HG03520 (cell line): Measurements from ENCODE around the gene AMHR2.
"Not testable (repeated sequence)": the region's sequence is repeated elsewhere in the genome, so short reads cannot be mapped to it uniquely, and the experiment has no call there.

ENCODE experiments used
- ATAC-seq: cut with Tn5 transposase; IDR thresholded peaks from one replicate; pipeline ENCODE4 v1.9.1; 2021; ENCODE audit warnings: mild to moderate bottlenecking, moderate library complexity; ENCODE audit not compliant: unreplicated experiment

The AMHR2 gene

DNA sequence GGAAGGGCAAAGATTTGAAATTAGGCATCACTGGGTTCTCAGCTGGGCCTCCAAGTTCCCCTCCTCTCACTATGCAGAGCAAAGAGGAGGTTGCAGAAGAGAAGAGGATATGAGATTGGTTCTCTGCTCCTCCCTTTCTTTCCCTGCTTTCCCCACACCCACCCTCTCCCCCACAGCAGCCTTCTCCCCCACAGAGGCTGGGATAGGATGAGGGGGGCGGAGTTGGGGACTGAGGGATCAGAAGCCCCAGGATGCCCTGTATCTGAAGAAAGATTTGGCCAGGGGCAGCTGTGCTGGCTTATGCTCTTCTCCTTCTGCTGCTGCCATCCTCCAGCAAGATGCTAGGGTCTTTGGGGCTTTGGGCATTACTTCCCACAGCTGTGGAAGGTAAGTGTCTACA is at the start of gene AMHR2:
AMHR2 (plus strand) TSS at position 259 of the 400 bp plus-strand sequence; CDS start at position 339, 80 bp downstream.
- no peak for ATAC-seq

DNA sequence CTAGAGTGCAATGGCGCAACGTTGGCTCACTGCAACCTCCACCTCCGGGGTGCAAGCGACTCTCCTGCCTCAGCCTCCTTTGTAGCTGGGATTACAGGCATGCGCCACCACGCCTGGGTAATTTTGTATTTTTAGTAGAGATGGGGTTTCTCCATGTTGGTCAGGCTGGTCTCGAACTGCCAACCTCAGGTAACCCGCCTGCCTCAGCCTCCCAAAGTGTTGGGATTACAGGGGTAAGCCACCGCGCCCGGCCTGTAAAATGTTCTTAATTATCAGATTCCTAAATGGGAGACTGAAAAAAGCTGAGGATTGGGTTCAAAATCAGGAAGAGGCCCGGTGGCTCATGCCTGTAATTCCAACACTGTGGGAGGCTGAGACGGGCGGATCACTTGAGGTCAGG is 49.4 kb upstream of the AMHR2 start:
- ATAC-seq = not testable (repeated sequence)

DNA sequence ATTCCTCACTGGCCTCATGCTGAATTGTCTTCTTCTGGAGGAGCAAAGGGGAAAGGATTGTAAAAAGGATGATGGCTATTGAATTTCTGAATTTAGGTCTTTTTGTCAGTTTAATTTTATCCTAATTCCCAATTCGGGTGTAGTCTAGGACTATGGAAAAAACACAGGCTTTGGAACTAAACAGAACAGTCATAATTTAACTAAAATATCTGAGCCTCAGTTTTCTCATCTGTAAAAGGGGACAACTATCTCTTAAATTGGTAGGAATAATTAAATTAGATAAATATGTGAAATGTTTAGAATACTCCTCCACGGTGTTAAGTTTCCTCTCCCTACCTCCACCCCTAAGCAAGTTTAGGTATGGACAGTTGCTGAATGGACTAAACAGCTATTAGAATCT is 46.9 kb upstream of the AMHR2 start:
- no peak for ATAC-seq

DNA sequence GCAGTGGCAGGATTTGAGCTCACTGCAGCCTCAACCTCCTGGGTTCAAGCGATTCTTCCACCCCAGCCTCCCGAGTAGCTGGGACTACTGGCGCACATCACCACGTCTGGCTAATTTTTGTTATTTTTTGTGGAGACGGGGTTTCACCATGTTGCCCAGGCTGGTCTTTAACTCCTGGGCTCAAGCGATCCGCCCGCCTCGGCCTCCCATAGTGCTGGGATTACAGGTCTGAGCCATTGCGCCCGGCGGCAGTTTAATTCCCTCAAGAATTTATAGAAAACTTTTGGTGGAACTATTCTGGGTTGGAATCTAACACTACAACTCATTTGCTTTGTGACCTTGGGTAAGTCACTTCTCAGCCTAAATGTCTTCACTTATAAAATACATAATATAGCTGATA is 45.4 kb upstream of the AMHR2 start:
- no peak for ATAC-seq

DNA sequence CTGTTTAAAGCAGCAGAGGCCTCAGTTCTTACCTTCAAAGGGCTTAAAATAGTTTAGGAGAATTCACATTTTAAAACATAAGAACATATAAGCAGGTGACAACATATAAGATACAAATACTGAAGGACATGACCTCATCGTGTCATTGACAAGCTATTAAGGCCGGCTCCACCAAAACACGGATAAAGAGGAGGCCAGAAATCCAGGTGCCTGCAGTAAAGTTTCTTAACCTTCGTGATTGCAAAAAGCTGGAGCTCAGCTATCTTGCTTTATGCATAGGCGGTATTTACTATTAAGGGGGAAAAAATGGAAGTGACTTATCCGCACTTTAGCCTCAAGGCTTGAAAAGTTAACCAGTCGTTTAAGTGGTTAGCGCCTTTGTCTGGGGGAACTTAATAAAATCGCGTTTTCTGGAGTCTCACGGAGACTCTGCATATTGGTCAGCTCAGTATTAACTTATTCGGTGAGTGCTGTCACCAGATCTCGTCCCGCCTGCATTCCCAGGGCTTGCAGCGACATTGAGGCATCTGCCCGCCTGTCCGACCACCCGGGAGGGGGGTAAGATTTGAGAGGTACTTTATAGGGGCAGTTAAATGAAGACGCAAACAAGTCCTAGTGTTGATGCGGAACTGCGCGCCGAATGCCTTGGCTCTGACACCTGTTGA is 44.8 kb upstream of the AMHR2 start:
- ATAC-seq = no peak

DNA sequence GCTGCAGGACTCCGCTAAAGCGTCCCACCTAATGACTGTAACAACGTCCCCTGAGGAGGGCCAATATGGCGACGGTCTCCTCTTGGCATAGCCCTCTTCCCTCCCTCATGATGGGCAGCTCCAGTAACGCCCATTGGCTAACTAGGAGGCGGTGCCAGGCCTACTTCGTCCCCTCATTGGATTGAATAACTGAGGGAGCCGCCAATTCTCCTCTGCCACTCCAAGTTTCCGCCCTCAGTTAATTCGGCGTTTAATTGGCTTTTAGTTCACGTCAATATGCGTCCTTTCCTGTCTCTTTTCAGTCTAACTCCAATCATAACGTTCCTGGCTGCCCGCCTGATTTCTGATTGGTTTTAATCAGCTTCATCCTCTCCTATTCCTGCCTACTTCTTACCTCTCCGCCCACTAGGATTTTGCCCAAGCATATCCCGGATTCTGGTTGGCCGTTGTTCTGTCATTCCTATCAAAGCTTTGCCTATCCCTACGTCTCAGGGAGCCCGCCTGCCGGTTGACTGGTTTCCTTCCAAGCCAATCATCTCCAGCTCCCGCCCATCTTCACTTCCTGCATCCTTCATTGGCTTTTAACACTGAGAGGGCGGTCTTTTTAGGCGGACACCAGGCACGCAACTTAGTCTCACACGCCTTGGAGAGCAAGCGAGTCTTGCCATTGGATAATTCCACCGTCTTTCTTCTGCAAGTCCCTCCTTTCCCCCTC is 44.1 kb upstream of the AMHR2 start:
- ATAC-seq = peak; percentile 67

DNA sequence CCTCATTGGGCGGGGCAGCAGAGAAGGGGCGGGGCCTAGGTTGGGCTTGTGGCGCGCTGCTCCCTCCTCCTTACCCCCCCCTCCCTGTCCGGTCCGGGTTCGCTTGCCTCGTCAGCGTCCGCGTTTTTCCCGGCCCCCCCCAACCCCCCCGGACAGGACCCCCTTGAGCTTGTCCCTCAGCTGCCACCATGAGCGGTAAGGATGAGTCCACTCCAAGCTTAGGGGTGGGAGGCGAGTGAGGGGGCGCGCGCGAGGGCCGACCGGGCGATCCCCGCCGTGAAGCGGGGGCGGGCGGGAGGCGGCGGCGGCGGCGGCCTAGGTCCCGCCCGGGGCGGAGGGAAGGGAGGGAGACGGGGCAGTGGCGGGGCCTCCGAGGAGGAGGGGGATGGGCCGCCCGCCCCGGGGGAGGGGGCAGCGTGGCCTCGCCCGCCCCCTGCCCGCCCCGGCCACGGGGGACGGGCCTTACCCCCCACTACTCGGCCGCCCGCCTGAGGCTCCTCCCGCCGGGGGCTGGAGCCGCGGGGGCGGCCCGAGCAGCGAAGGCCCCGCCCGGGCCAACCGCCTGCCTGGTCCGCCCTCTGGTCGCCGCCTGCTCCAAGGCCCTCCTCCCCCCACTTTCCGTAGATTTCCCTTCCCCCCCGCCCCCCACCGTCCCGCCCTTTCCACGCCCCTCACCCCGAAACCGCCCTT is 43.4 kb upstream of the AMHR2 start, which contains the start of gene SP1:
SP1 (plus strand) TSS at position 73 of the 690 bp plus-strand sequence; CDS start at position 189, 116 bp downstream.
- ATAC-seq = peak; percentile 37

DNA sequence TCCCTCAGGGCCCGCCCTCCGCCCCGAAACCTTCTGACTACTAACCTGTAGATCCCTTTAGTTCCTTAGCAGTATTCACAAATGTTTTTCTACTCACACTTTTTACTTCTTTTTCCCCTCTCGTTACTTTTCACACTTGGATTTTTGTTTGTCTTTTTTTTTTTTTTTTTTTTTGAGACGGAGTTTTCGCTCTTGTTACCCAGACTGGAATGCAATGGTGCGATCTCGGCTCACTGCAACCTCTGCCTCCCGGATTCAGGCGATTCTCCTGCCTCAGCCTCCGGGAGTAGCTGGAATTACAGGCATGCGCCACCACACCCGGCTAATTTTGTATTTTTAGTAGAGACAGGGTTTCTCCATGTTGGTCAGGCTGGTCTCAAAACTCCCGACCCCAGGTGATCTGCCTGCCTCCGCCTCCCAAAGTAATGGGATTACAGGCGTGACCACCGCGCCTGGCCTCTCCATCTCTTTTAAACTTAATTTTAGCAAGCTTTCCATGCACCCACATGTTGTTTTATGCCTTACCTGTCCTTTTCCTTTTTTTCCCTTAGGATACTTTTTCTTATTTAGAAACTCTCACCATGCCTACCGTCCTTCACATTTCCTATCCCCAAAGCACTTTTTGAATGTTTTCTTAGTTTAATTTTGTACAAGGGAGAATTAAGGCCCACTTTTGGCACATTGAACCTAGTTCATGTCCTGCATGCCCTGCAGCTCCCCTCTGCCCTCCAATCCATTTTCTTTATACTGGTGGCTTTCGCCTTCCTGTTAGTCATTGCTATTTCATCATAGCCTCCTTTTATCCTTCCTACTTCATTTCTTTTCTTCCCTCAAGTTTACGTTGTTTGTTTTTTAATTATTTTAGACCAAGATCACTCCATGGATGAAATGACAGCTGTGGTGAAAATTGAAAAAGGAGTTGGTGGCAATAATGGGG is 42.6 kb upstream of the AMHR2 start:
- ATAC-seq = no peak

DNA sequence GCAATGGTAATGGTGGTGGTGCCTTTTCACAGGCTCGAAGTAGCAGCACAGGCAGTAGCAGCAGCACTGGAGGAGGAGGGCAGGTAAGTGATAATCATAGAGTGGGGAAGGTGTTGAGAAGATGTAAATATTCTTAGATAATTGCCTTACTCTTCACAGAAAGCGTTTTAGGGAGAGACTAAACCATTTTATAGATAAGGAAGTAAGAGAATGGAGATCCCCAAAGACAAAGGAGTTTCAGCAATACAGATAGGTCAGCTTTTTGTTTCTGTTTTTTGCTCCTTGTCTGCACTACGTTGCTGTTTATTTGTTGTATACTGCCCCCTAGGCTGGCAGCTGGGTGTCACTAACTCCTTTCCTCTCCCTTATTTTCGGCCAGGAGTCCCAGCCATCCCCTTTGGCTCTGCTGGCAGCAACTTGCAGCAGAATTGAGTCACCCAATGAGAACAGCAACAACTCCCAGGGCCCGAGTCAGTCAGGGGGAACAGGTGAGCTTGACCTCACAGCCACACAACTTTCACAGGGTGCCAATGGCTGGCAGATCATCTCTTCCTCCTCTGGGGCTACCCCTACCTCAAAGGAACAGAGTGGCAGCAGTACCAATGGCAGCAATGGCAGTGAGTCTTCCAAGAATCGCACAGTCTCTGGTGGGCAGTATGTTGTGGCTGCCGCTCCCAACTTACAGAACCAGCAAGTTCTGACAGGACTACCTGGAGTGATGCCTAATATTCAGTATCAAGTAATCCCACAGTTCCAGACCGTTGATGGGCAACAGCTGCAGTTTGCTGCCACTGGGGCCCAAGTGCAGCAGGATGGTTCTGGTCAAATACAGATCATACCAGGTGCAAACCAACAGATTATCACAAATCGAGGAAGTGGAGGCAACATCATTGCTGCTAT is 41.7 kb upstream of the AMHR2 start:
- no peak for ATAC-seq

DNA sequence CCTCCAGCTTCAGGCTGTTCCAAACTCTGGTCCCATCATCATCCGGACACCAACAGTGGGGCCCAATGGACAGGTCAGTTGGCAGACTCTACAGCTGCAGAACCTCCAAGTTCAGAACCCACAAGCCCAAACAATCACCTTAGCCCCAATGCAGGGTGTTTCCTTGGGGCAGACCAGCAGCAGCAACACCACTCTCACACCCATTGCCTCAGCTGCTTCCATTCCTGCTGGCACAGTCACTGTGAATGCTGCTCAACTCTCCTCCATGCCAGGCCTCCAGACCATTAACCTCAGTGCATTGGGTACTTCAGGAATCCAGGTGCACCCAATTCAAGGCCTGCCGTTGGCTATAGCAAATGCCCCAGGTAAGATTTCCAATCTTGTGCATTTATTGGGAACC is 40.4 kb upstream of the AMHR2 start:
- no peak for ATAC-seq

DNA sequence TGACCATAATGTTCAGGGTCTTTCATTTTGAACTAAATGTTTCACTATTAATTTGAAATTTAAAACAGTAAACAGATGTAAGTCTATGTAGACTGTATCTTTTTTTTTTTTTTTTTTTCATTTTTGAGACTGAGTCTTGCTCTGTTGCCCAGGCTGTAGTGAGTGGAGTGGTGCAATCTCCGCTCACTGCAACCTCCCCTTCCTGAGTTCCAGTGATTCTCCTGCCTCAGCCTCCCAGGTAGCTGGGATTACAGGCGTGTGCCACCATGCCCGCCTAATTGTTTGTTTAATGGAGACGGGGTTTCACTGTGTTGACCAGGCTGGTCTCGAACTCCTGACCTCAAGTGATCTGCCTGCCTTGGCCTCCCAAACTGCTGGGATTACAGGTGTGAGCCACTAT is 37.3 kb upstream of the AMHR2 start:
- ATAC-seq = not testable (repeated sequence)

DNA sequence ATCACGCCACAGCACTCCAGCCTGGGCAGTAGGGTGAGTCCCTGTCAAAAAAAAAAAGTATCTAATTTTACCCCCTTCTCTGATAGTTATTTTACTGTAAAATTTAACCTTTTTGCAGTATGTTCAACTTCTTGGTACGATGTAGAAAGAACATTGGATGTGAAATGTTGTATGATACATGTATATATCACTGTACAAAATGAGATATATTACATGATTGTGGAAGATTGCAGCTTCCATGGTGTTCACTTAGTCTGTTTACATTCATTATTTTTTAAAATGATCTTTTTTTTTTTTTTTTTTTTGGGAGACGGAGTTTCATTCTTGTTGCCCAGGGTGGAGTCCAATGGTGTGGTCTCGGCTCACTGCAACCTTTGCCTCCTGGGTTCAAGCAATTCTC is 34.7 kb upstream of the AMHR2 start:
- ATAC-seq = no peak

DNA sequence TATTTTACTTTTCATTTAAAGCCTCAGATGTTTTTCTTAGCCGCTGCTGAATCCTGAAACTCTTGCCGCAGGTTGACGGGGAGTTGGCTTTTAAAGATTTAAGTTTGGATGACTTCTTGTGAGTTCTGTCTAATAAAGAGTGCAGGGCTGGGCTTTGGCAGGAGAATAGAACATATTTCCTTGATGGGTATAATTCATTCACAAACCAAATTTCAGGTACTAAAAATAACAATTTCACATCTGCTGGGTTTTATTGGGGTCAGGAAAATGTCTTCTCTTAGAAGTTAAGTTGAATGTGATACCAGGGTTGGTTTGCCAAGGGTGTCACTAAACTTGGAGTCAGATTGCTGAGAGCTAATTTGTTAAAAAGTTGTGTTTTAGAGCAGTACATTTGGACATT is 34.0 kb upstream of the AMHR2 start:
- no peak for ATAC-seq

DNA sequence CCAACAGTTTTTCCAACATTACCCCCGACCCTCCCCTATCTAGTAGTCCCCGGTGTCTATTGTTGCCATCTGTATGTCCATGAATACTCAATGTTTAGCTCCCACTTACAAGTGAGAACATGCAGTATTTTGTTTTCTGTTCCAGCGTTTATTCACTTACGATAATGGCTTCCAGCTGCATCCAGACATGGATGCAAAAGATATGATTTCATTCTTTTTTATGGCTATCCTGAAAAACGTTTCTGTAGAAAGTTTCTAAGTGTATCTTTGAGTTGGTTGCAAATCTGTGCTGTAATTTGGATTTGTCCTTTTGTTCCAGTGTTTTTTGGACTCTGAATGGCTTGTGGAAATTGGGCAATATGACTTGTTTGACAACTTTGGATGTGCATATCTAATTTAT is 31.9 kb upstream of the AMHR2 start:
- no peak for ATAC-seq

DNA sequence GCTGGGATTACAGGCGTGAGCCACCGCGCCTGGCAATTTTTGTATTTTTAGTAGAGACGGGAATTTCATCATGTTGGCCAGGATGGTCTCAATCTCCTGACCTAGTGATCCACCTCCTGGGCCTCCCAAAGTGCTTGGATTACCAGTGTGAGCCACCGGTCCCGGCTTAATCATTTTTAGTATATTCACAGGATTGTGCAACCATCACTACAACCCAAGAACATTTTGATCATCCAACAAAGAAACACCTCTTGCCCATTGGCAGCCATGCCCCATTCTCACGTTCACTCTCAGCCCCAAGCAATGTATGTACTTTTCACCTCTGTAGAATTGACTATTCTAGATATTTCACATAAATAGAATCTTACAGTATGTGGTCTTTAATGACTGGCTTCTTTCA is 23.8 kb upstream of the AMHR2 start:
- no peak for ATAC-seq

DNA sequence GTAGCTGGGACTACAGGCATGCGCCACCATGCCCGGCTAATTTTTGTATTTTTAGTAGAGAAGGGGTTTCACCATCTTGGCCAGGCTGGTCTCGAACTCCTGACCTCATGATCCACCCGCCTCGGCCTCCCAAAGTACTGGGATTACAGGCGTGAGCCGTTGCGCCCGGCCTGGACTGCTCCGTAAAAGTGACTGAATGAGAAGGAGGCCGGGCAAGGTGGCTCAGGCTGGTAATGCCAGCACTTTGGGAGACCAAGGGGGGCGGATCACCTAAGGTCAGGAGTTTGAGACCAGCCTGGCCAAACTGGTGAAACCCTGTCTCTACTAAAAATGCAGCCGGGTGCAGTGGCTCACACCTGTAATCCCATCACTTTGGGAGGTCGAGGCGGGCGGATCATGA is 21.3 kb upstream of the AMHR2 start:
- not testable (repeated sequence) for ATAC-seq

DNA sequence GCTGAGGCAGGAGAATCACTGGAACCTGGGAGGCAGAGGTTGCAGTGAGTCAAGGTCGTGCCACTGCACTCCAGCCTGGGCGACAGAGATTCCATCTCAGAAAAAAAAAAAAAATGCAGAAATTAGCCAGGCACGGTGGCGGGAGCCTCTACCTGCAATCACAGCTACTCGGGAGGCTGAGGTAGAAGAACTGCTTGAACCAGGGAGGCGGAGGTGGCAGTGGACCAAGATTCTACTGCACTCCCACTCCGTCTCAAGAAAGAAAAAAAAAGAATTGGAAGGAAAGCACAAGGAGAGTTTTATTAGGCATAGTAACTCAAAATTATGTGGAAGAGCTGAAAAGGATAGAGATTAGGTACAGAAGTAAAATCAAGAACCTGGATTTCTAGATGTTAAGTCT is 20.8 kb upstream of the AMHR2 start:
- no peak for ATAC-seq

DNA sequence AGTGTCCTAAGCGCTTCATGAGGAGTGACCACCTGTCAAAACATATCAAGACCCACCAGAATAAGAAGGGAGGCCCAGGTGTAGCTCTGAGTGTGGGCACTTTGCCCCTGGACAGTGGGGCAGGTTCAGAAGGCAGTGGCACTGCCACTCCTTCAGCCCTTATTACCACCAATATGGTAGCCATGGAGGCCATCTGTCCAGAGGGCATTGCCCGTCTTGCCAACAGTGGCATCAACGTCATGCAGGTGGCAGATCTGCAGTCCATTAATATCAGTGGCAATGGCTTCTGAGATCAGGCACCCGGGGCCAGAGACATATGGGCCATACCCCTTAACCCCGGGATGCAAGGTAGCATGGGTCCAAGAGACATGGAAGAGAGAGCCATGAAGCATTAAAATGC is 12.7 kb upstream of the AMHR2 start:
- ATAC-seq = no peak

DNA sequence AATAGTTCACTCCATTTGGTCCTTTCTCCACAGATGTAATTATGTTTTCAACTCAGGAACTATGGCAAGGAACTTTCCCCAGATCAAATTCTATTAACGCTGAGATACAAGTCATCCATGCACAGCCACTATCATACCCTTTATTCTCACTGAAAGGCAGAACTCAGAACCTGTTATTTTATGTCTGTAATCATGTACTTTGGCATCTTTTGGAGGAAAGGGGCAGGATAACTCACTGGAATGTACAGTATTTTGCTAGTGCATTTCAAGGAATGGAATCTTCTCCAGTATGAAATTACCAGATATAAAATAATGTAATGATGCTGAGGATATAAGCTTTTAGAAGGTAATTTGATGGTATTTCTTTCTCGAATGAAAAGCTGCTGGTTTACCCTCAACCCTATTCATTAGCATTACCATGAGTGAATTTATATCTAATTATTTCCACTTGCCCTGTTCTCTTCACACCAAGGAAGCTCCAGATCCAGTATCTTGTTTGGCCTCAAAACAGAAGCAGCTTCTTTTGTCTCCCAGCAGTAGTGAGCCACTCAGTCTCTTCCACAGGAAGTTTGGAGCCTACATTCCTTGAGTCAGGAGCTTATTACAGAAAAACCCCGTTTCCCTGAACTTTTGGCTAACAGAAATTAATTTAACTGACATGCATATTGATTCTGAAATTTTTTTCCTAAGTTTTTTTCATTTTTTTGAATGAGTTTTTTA is 10.0 kb upstream of the AMHR2 start:
- no peak for ATAC-seq
